Right lobe of liver (tissue), 4 donors: Measurements from ENCODE around the gene ARAP3.

ENCODE experiments used
- POLR2A ChIP-seq: fragments of 450-650 bp; IDR thresholded peaks from one replicate; pipeline ENCODE4 v1.6.1; 2017; ENCODE audit warnings: antibody characterized with exemption, mild to moderate bottlenecking
- TF ChIP-seq, protein P1 (sequence below), 4 donors: fragments of 200-600 bp in 3 of 4; fragments of 450-650 bp in 1 of 4; IDR thresholded peaks; one replicate each; pipeline versions ENCODE4 v1.5.1 to v1.8.0; 2016 to 2022; ENCODE audit warnings: antibody characterized with exemption in 4 of 4, mild to moderate bottlenecking in 2 of 4
- donor health status: DM: no; HTN: no; CAD: no.
- donor health status: DM: no; HTN: no; CAD: no.
- donor health status: DM: no; HTN: yes; CAD: no.

- TF ChIP-seq, protein P1, sequence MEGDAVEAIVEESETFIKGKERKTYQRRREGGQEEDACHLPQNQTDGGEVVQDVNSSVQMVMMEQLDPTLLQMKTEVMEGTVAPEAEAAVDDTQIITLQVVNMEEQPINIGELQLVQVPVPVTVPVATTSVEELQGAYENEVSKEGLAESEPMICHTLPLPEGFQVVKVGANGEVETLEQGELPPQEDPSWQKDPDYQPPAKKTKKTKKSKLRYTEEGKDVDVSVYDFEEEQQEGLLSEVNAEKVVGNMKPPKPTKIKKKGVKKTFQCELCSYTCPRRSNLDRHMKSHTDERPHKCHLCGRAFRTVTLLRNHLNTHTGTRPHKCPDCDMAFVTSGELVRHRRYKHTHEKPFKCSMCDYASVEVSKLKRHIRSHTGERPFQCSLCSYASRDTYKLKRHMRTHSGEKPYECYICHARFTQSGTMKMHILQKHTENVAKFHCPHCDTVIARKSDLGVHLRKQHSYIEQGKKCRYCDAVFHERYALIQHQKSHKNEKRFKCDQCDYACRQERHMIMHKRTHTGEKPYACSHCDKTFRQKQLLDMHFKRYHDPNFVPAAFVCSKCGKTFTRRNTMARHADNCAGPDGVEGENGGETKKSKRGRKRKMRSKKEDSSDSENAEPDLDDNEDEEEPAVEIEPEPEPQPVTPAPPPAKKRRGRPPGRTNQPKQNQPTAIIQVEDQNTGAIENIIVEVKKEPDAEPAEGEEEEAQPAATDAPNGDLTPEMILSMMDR (IDR thresholded peaks at IDR 0.05): no peak
- no peak for TF ChIP-seq POLR2A
These were observed 34.0 kb upstream of the ARAP3 start for GRCh38 chr5:141716009-141716408.
